Smooth muscle cell (in vitro differentiated cells): Measurements from ENCODE around the gene NOTCH3. TPM values are rescaled to one million over a fixed set of nuclear protein-coding genes. Genes with fewer than 3 reads are reported as not detected.

Source experiments
- DNase-seq: peaks from one replicate; lab custom pipeline; 2025; ENCODE audit not compliant: unreplicated experiment; lab: John Stamatoyannopoulos, UW
- H2AFZ ChIP-seq: fragments of 200-600 bp; sonication (generic); 2 replicates; pipeline ENCODE4 v1.6.0; 2016; ENCODE audit warnings: antibody characterized with exemption, low read depth, mild to moderate bottlenecking
- H3F3A ChIP-seq: fragments of 200-600 bp; sonication (generic); 2 replicates; pipeline ENCODE4 v1.6.0; 2017; ENCODE audit warnings: antibody characterized with exemption, low read depth
- H3K27ac ChIP-seq: fragments of 200-600 bp; sonication (generic); 2 replicates; pipeline ENCODE4 v1.5.1; 2016; ENCODE audit warnings: low read depth, mild to moderate bottlenecking
- H3K27me3 ChIP-seq: fragments of 200-600 bp; sonication (generic); 2 replicates; pipeline ENCODE4 v1.6.1; 2016; ENCODE audit warnings: low read depth, mild to moderate bottlenecking
- H3K36me3 ChIP-seq: fragments of 200-600 bp; sonication (generic); 2 replicates; pipeline ENCODE4 v1.5.1; 2016; ENCODE audit warnings: low read depth
- H3K4me1 ChIP-seq: fragments of 200-600 bp; sonication (generic); 2 replicates; pipeline ENCODE4 v1.5.1; 2016; ENCODE audit warnings: low read depth
- H3K4me2 ChIP-seq: fragments of 200-600 bp; sonication (generic); 2 replicates; pipeline ENCODE4 v1.6.0; 2016; ENCODE audit warnings: mild to moderate bottlenecking
- H3K4me3 ChIP-seq: fragments of 200-600 bp; sonication (generic); 2 replicates; pipeline ENCODE4 v1.5.1; 2016; ENCODE audit warnings: mild to moderate bottlenecking
- H3K79me2 ChIP-seq: fragments of 200-600 bp; sonication (generic); 2 replicates; pipeline ENCODE4 v1.6.0; 2016; ENCODE audit warnings: low read depth, mild to moderate bottlenecking
- H3K9ac ChIP-seq: fragments of 200-600 bp; sonication (generic); 2 replicates; pipeline ENCODE4 v1.6.0; 2016; ENCODE audit warnings: low read depth
- H3K9me3 ChIP-seq: fragments of 200-600 bp; sonication (generic); replicated peaks from 2 replicates; pipeline ENCODE4 v1.5.1; 2016; ENCODE audit warnings: low read depth
- H4K20me1 ChIP-seq: fragments of 200-600 bp; sonication (generic); 2 replicates; pipeline ENCODE4 v1.6.0; 2016; ENCODE audit warnings: low read depth
- WGBS: methylation state at CpG from one replicate; pipeline ENCODE4 v1.1.7; 2016; ENCODE audit warnings: low lambda C conversion rate; 5-methylcytosine and 5-hydroxymethylcytosine counted together
- polyA plus RNA-seq: library from polyadenylated mRNA; unstranded; fragments of >200 nt; fragmentation: Nextera tagmentation; extraction: Ambion mirVana; gene quantifications from 2 replicates; pipeline ENCODE4 v1.2.1, GENCODE V29; 2016
- total RNA-seq: library from RNA; depleted of rRNA; stranded (reverse); fragments of >200 nt; gene quantifications from 2 replicates; pipeline ENCODE4 v1.2.3, GENCODE V29; 2014
- TF ChIP-seq, protein P1 (sequence below): fragments of 200-600 bp; sonication (generic); IDR thresholded peaks from 2 replicates; pipeline ENCODE4 v1.5.1; 2017; ENCODE audit warnings: borderline replicate concordance, mild to moderate bottlenecking, antibody characterized with exemption; ENCODE audit not compliant: insufficient read depth, poor library complexity, severe bottlenecking

The NOTCH3 gene
- total and polyA plus RNA-seq, 2 experiments from 2014 or later, result 72.0 to 92.5 TPM

DNA sequence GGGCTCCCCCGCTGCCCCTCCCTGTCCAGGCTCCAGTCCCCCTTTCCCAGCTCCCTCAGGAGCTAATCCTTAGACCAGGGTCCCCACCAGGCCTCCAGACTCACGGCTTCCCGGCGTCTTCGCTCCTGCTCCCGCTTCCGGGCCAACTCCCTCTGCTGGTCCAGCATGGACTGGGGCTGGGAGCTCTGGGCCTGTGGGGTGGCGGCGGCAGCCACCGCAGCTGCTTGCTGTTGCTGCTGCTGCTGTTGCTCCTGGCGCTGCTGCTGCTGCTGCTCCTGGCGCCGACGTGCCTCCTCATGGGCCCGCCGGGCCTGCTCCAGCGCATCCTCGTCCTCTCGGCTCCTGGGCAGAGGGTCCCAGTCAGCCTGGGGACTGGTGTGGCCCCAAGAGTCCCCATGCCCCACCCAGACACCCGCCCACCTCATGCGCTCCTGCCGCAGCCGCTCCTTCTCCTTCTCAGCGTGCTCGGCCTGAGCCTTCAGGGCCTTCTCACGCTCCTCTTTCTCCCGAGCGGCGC is 37.9 kb upstream of the NOTCH3 start:
- H3K4me2 ChIP-seq, result no peak overlapping the region
- no peak overlapping the region for H3K9ac ChIP-seq
- peaks cover 25% of the 10 kb centered on the region for H3F3A ChIP-seq
- peaks cover 35% of the 10 kb centered on the region for H4K20me1 ChIP-seq
- no peak overlapping the region for H2AFZ ChIP-seq
- H3K79me2 ChIP-seq, result peaks cover 10% of the 10 kb centered on the region
- H3K36me3 ChIP-seq, result no peaks in the 10 kb centered on the region
- H3K4me3 ChIP-seq, result no peak overlapping the region
- H3K4me1 ChIP-seq, result no peaks in the 10 kb centered on the region
- 97% methylated on average over 27 of the region's 29 CpGs for WGBS
- H3K27ac ChIP-seq, result no peak overlapping the region
- H3K27me3 ChIP-seq, result no peaks in the 10 kb centered on the region
- no peak for DNase-seq
- TF ChIP-seq, protein P1, sequence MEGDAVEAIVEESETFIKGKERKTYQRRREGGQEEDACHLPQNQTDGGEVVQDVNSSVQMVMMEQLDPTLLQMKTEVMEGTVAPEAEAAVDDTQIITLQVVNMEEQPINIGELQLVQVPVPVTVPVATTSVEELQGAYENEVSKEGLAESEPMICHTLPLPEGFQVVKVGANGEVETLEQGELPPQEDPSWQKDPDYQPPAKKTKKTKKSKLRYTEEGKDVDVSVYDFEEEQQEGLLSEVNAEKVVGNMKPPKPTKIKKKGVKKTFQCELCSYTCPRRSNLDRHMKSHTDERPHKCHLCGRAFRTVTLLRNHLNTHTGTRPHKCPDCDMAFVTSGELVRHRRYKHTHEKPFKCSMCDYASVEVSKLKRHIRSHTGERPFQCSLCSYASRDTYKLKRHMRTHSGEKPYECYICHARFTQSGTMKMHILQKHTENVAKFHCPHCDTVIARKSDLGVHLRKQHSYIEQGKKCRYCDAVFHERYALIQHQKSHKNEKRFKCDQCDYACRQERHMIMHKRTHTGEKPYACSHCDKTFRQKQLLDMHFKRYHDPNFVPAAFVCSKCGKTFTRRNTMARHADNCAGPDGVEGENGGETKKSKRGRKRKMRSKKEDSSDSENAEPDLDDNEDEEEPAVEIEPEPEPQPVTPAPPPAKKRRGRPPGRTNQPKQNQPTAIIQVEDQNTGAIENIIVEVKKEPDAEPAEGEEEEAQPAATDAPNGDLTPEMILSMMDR, result no peak
- no peaks in the 10 kb centered on the region for H3K9me3 ChIP-seq

DNA sequence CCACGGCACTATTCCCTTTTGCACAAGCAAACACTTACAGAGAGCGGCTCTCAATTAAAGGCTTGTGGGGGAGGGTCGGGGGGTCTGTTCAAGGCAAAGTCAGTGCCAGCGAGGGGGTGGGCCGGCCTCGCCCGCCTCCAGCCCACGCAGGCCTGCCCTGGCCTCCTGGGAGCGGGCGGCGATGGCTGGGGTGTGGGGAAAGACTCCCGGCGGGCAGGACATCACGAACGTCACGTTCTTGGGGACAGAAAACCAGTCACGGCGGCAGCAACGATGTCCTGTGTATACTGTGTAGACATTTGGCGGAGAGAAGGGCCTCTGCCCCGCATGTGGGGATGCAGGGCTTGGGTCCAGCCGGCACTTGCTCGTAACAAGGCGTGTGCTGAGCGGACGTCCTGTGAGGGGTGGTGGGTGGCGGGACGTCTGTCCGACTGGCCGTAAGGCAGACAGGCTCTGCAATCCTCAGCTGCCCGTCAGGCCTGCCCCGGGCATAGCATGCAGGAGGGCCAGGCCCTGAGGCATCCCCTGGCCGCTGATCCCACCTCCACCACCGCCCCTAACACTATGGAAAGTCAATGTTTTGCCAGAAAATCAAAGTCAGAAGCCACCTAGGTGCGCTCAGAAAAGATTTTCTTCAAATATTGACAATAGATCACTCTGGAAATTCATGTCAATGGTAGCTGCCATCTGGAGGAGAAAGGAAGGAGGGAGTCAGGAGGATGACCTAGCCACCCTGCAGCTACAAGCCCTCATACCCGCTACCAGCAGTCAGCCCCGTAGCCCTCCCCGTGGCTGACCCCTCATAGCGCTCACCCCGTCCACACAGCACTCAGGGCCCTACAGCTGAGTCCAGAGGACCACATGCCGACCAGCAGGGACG is 37.2 kb upstream of the NOTCH3 start:
- Histone ChIP-seq H3K9me3 (no peaks in the 10 kb centered on the region), H3K79me2 (peaks cover 8% of the 10 kb centered on the region), H2AFZ (no peak overlapping the region), H4K20me1 (peaks cover 30% of the 10 kb centered on the region), H3K27me3 (no peaks in the 10 kb centered on the region), H3K4me3 (no peak overlapping the region), H3K4me1 (no peaks in the 10 kb centered on the region), H3K27ac (no peak overlapping the region), H3K36me3 (no peaks in the 10 kb centered on the region), H3K4me2 (no peak overlapping the region), H3K9ac (no peak overlapping the region), H3F3A (peaks cover 29% of the 10 kb centered on the region)
- 97% methylated on average over 39 of the region's 42 CpGs for WGBS
- TF ChIP-seq, protein P1, result no peak
- DNase-seq, result no peak

DNA sequence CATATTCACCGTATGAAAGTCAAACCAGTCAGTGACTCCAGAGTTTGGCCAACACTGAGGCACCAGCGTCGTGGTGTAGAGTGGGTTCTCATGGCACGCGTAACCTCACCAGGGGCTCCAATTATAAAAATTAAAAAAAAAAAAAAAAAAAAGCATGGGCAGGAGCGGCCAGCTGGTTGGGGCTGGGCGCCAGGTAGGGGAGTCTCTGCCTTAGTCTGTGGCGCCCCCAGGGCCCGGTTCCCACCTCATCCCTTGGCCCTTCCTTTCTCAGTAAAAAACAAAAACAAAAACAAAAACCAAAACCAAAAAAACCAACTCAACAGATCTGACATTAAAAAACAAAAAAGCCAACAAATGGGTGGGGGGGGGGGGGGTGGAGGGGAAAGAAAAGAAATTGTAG is 36.1 kb upstream of the NOTCH3 start:
- no peak overlapping the region for H3K4me3 ChIP-seq
- peaks cover 29% of the 10 kb centered on the region for H3F3A ChIP-seq
- H3K27me3 ChIP-seq, result peaks cover 9% of the 10 kb centered on the region
- no peak overlapping the region for H2AFZ ChIP-seq
- DNase-seq, result no peak
- H3K4me1 ChIP-seq, result peaks cover 5% of the 10 kb centered on the region
- TF ChIP-seq, protein P1, result no peak
- H3K79me2 ChIP-seq, result peaks cover under 1% of the 10 kb centered on the region
- WGBS, result over 99% methylated on average over 9 of the region's 9 CpGs
- H4K20me1 ChIP-seq, result peaks cover 21% of the 10 kb centered on the region
- no peak overlapping the region for H3K4me2 ChIP-seq
- H3K9me3 ChIP-seq, result no peaks in the 10 kb centered on the region
- H3K27ac ChIP-seq, result no peak overlapping the region
- H3K9ac ChIP-seq, result no peak overlapping the region
- no peaks in the 10 kb centered on the region for H3K36me3 ChIP-seq
